ENCODE measurements around the gene MTLN.

The MTLN gene

DNA sequence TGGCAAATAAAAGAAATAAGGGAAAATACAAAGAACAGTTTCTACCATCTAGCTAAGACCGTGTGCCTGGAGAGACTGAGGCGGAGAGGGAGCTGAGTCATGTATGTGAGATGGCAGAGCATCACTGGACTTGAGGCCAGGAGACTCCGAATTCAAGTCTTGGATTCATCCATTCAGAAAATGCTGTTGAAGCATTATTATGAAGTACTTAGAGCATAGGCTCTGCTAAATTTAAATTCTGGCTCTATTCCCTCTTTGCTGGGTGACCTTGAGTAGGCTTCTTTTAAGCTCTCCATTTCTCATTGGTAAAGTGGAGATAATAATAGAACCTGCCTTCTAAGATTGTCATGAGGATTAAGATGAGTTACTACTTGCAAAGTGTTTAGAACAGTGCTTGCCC is 42.2 kb downstream of the MTLN start:
- no peaks in the 10 kb centered on the region for H3K4me1 ChIP-seq (ENCODE audit: control insufficient read depth in 2 of 2, insufficient read depth in 1 of 2, low read depth in 1 of 2, low read length in 2 of 2)
- no peak overlapping the region for H2AK5ac ChIP-seq (ENCODE audit: low read depth, low read length)
- no peaks in the 10 kb centered on the region for H3K9me3 ChIP-seq (replicated peaks in 1 of 2; ENCODE audit: control insufficient read depth in 2 of 2, insufficient read depth in 1 of 2, low read depth in 1 of 2, low read length in 2 of 2)
- no peak overlapping the region for H2BK12ac ChIP-seq (ENCODE audit: low read length)
- H3K18ac ChIP-seq (ENCODE audit: low read length), result no peak overlapping the region
- no peaks in the 10 kb centered on the region for H3K79me1 ChIP-seq (ENCODE audit: low read depth, low read length)
- WGBS, 2 donors (ENCODE audit: extremely low coverage in 2 of 2, insufficient read length in 2 of 2, insufficient replicate concordance in 1 of 2), result no CpG with 5 or more reads among the region's 3 CpGs
- no peak overlapping the region for H2AFZ ChIP-seq (ENCODE audit: low read length)
- no peak overlapping the region for H3K4ac ChIP-seq (ENCODE audit: low read length)
- no peak overlapping the region for H4K8ac ChIP-seq (ENCODE audit: low read depth, low read length)
- no peak overlapping the region for H3K14ac ChIP-seq (ENCODE audit: low read length)
- H3K4me3 ChIP-seq (ENCODE audit: low read length in 2 of 2), result no peak overlapping the region
- H2BK120ac ChIP-seq (ENCODE audit: low read depth, low read length), result no peak overlapping the region
- no peak for DNase-seq (ENCODE audit: low spot score)
- no peak overlapping the region for H3K27ac ChIP-seq (replicated peaks; ENCODE audit: low read length)
- H2BK15ac ChIP-seq (ENCODE audit: low read length), result no peak overlapping the region
- H4K91ac ChIP-seq (ENCODE audit: low read depth, low read length, poor library complexity), result no peak overlapping the region
- no peaks in the 10 kb centered on the region for H3K36me3 ChIP-seq (replicated peaks in 1 of 2; ENCODE audit: control insufficient read depth in 2 of 2, insufficient read depth in 2 of 2, low read length in 2 of 2)
- no peak overlapping the region for H3K4me2 ChIP-seq (ENCODE audit: insufficient read depth, low read length, poor library complexity, severe bottlenecking)
- H3K9ac ChIP-seq (ENCODE audit: low read depth, low read length, poor library complexity), result no peak overlapping the region
- no peak overlapping the region for H2BK5ac ChIP-seq (ENCODE audit: low read length)
- no peaks in the 10 kb centered on the region for H3K27me3 ChIP-seq (ENCODE audit: control insufficient read depth in 3 of 3, insufficient read depth in 3 of 3, low read depth in 1 of 3, low read length in 3 of 3)
- no peak overlapping the region for H3K23ac ChIP-seq (ENCODE audit: low read depth, low read length, poor library complexity)

DNA sequence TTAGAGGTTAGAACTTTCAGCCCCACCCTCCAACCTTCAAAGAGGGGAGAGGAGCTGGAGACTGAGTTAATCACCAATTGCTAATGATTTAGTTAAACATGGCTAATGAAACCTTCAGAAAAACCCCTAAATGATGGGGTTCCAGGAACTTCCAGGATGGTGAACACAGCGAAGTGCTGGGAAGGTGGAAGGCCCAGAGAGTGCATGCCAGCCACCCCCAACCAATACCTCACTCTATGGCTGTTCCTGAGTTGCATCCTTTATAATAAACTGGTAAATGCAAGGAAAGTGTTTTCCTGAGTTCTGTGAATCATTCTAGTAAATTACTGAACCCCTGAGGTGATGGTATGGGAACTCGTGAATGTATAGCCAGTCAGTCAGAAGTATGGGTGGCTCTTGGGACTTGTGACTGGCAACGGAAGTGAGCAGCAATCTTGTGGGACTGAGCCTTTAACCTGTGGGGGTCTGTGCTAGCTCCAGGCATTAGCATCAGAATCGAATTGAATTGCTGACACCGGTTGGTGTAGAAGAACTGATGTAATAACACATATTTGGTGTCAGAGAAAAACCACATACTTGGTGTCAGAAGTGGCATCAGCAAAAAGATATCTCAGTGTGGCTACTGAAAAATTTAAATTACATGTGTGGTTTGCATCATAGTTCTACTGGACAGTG is 44.9 kb downstream of the MTLN start:
- Histone ChIP-seq H3K23ac (ENCODE audit: low read depth, low read length, poor library complexity) (no peak overlapping the region), H2AFZ (ENCODE audit: low read length) (no peak overlapping the region), H2BK5ac (ENCODE audit: low read length) (no peak overlapping the region), H4K91ac (ENCODE audit: low read depth, low read length, poor library complexity) (no peak overlapping the region), H2BK120ac (ENCODE audit: low read depth, low read length) (no peak overlapping the region), H2BK12ac (ENCODE audit: low read length) (no peak overlapping the region), H4K8ac (ENCODE audit: low read depth, low read length) (no peak overlapping the region), H3K14ac (ENCODE audit: low read length) (no peak overlapping the region), H3K27me3 (ENCODE audit: control insufficient read depth in 3 of 3, insufficient read depth in 3 of 3, low read depth in 1 of 3, low read length in 3 of 3) (no peaks in the 10 kb centered on the region), H3K36me3 (replicated peaks in 1 of 2; ENCODE audit: control insufficient read depth in 2 of 2, insufficient read depth in 2 of 2, low read length in 2 of 2) (peaks cover 0 to 2% of the 10 kb centered on the region in 2 donors), H3K4me2 (ENCODE audit: insufficient read depth, low read length, poor library complexity, severe bottlenecking) (no peak overlapping the region), H3K4ac (ENCODE audit: low read length) (no peak overlapping the region), H3K9ac (ENCODE audit: low read depth, low read length, poor library complexity) (no peak overlapping the region), H2AK5ac (ENCODE audit: low read depth, low read length) (no peak overlapping the region), H3K9me3 (replicated peaks in 1 of 2; ENCODE audit: control insufficient read depth in 2 of 2, insufficient read depth in 1 of 2, low read depth in 1 of 2, low read length in 2 of 2) (no peaks in the 10 kb centered on the region), H3K79me1 (ENCODE audit: low read depth, low read length) (no peaks in the 10 kb centered on the region), H3K4me3 (ENCODE audit: low read length in 2 of 2) (no peak overlapping the region), H2BK15ac (ENCODE audit: low read length) (no peak overlapping the region), H3K4me1 (ENCODE audit: control insufficient read depth in 2 of 2, insufficient read depth in 1 of 2, low read depth in 1 of 2, low read length in 2 of 2) (no peaks in the 10 kb centered on the region), H3K18ac (ENCODE audit: low read length) (no peak overlapping the region), H3K27ac (replicated peaks; ENCODE audit: low read length) (no peak overlapping the region)
- no peak for DNase-seq (ENCODE audit: low spot score)
- no CpG with 5 or more reads among the region's 5 CpGs for WGBS, 2 donors (ENCODE audit: extremely low coverage in 2 of 2, insufficient read length in 2 of 2, insufficient replicate concordance in 1 of 2)

DNA sequence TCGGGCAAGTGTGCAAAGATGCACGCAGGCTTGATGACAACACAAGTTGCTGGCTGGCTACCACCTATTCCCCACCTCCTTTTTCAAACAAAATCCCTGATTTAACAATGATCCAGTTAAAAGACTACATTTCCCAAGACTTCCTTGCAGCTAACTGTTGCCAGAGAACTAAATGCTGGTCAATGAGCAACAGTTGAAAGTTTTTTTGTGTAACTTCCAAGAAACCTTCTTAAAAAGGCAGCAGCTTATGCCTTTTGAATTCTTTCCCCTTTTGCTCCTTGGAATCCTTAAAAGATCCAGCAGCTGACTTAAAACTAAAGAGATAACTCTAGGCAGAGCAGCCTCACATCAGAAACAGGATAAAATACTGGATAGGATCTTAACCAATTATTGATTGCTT is 46.1 kb downstream of the MTLN start:
- Histone ChIP-seq H2BK15ac (ENCODE audit: low read length) (no peak overlapping the region), H2BK12ac (ENCODE audit: low read length) (no peak overlapping the region), H3K4ac (ENCODE audit: low read length) (no peak overlapping the region), H3K4me2 (ENCODE audit: insufficient read depth, low read length, poor library complexity, severe bottlenecking) (no peak overlapping the region), H3K23ac (ENCODE audit: low read depth, low read length, poor library complexity) (no peak overlapping the region), H3K27me3 (ENCODE audit: control insufficient read depth in 3 of 3, insufficient read depth in 3 of 3, low read depth in 1 of 3, low read length in 3 of 3) (no peaks in the 10 kb centered on the region), H3K4me1 (ENCODE audit: control insufficient read depth in 2 of 2, insufficient read depth in 1 of 2, low read depth in 1 of 2, low read length in 2 of 2) (no peaks in the 10 kb centered on the region), H3K4me3 (ENCODE audit: low read length in 2 of 2) (no peak overlapping the region), H4K8ac (ENCODE audit: low read depth, low read length) (no peak overlapping the region), H2BK5ac (ENCODE audit: low read length) (no peak overlapping the region), H2AK5ac (ENCODE audit: low read depth, low read length) (no peak overlapping the region), H3K79me1 (ENCODE audit: low read depth, low read length) (no peaks in the 10 kb centered on the region), H3K27ac (replicated peaks; ENCODE audit: low read length) (no peak overlapping the region), H2AFZ (ENCODE audit: low read length) (no peak overlapping the region), H2BK120ac (ENCODE audit: low read depth, low read length) (no peak overlapping the region), H3K9me3 (replicated peaks in 1 of 2; ENCODE audit: control insufficient read depth in 2 of 2, insufficient read depth in 1 of 2, low read depth in 1 of 2, low read length in 2 of 2) (no peaks in the 10 kb centered on the region), H3K14ac (ENCODE audit: low read length) (no peak overlapping the region), H3K18ac (ENCODE audit: low read length) (no peak overlapping the region), H3K9ac (ENCODE audit: low read depth, low read length, poor library complexity) (no peak overlapping the region), H4K91ac (ENCODE audit: low read depth, low read length, poor library complexity) (no peak overlapping the region), H3K36me3 (replicated peaks in 1 of 2; ENCODE audit: control insufficient read depth in 2 of 2, insufficient read depth in 2 of 2, low read length in 2 of 2) (peaks cover 0 to 2% of the 10 kb centered on the region in 2 donors)
- no peak for DNase-seq (ENCODE audit: low spot score)
- WGBS, 2 donors (ENCODE audit: extremely low coverage in 2 of 2, insufficient read length in 2 of 2, insufficient replicate concordance in 1 of 2), result no CpG with 5 or more reads among the region's 2 CpGs

All from neuronal stem cell (in vitro differentiated cells).